GM18873 (cell line): Measurements from ENCODE around the gene ARAP1.

Source experiments
- ATAC-seq: cut with Tn5 transposase; IDR thresholded peaks from one replicate; pipeline ENCODE4 v1.9.1; 2021; ENCODE audit warnings: mild to moderate bottlenecking, moderate library complexity, moderate number of reproducible peaks; ENCODE audit not compliant: unreplicated experiment, low FRiP score

Gene ARAP1

DNA sequence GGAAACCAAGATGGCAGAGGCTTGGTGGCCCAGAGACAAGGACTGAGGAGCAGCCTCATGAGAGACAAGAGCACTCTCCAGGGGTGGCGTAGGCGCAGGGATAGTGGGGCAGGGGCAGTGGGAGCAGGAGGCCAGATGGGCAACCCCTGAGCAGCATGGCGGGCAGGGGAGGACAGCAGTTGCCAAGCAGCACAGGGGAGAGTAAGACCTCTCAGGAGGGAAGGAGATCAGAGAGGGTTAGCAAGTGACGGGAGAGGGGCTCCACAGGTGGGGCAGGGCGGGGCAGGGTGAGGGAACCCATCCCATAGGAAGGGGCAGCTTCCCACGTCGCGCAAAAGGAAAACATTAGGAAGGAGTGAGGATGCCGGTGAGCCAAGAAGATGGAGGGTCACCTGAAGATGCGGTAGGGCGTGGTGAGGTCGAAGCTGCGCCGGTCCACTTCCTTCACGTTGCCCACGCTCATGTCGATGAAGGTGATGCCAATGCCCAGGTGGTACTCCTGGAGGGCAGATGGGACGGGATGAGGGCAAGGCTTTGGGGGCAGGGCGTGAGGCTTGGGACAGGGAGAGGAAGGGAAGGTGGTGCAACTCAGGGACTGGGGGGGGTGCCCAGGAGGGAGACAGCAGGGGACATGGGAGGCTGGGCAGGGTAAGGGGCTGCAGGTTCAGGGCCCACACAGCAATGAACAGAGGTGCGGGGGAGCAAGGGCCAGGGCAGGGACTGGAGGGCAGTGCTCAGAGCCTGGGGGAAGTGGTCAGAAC lies 42.5 kb downstream of the ARAP1 start:
- ATAC-seq, result no peak

DNA sequence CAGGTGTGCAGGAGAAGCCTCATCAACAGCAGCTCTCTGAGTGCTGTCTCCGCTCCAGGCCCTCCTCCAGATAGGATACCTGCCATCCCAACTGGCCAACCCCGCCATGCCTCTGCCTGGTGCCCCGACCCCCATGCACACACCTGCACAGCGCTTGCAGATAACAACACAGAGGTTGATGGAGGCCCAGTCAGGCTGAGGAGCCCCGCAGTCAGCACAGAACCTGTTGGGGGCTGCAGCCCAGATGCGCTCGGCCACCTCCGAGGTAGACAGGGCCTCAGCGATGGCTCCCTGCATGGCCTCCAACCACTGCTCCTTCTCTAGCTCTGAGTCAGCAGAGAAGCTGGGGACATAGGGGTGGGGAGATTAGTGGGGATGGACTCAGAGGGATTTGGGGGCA lies 45.2 kb downstream of the ARAP1 start:
- ATAC-seq, result no peak

DNA sequence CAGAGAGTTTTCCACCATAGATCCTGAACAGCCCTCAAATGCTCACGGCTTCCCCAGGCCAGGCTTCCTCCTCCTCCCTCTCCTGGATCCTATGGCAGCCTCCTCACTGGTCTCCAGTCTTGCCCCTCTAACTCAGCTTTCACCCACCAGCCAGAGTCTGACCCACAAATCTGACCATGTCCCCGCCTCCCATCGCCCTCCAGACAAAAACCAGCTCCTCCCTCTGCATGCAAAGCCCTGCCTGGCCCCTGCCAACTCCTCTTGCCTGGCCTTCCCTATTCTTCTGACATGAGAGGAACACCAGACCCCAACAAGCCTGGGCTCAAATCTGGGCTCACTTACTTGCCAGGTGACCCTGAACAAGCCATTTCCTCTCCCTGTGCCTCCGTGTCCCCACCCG lies 45.6 kb downstream of the ARAP1 start:
- ATAC-seq, result no peak

DNA sequence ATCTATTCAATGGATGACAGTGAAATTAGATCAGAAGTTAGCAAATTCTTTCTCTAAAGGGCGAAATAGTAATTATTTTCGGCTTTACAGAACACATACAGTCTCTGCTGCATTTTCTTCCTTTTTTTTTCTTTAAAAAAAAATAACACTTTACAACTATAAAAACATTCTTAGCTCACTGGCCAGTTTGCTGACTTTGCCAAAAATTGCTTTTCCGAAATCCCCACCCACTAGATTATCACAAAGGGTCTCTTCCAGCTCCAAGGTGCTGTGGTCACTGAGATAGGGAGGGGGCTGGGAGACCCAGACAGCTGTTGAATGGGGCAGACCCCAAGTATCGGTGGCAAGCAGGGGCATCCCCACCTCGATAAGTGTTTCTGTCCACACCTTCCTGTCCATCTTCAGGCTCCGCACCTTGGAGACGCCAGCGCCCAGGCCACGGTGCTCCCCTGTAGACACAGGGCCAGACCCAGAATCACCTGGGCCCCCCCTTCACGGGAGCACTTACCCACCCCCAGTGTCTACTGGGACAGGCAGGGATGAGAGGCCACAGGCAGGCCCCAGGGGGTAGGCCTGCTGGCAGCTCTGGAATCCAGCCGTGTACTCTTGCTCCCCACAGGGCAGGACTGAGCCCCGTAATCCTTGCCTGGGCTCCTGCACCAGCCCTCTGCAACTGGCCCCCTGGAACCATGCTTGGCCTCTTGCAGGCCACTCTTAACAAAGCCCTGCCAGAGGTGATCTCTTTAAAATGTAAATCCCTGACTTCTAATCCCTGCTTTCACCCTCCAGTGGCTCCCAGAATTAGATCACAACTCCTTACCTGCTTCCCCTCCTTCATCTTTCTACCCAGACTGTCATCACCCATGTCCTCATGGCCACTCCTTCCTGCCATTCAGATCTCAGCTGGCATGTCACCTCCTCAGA lies 46.5 kb downstream of the ARAP1 start:
- no peak for ATAC-seq

DNA sequence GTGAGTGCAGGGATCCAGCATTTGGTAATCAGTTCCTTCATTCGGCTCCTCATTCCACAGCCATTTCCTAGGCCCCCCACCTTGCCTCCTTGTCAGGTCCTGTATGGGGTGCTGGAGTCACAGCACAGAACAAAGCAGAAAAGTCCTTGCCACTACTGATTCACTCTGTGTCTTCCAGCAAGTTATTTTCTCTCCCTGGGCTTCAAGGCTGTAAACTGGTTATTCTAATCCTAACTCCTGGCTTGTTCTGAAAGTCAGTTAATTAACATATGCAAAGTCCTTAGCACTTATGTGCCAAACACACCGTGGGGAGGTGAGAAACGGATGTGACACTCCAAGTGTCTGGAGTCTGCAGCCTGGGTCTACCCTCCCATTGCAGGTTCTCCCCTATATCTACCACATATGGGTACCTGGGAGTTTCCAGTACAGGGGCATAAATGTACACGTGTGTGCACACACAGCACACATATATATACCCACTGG lies 47.4 kb downstream of the ARAP1 start:
- ATAC-seq, result no peak

DNA sequence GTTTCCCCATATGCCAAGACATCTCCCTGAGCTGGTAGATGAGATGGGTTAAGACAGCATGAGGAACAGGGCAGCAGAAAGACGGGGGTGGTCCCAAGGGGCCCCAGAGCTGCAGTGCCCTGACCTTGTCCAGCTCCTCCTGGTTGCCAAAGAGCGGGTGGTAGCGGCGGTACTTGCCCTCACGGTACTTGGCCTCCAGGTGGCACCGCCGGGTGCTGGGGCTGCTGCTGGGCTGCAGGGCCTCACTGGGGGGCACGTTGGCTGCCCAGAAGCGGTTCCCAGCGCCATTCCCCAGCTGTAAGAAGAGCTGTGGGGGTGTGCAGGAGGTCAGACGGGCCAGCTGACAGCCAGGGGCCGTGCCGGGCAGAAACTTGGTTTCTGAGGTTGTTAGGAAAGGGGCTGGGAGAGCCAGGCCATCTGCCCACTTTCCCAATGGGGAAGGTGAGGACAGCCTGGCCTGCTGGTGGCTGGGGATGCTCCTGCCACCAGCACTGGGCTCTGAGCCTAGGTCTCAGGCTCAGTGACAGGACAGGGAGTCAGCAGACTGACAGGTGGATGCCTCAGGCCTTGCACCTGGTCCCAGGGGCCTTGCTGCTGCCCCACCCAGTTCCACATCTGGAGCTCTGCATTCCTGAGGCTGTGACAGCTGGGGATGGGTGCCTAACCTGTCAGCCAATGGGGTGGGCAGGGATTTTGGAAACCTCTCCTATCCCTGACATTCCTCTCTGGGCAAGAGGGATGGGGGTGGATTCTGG lies 48.0 kb downstream of the ARAP1 start:
- no peak for ATAC-seq

DNA sequence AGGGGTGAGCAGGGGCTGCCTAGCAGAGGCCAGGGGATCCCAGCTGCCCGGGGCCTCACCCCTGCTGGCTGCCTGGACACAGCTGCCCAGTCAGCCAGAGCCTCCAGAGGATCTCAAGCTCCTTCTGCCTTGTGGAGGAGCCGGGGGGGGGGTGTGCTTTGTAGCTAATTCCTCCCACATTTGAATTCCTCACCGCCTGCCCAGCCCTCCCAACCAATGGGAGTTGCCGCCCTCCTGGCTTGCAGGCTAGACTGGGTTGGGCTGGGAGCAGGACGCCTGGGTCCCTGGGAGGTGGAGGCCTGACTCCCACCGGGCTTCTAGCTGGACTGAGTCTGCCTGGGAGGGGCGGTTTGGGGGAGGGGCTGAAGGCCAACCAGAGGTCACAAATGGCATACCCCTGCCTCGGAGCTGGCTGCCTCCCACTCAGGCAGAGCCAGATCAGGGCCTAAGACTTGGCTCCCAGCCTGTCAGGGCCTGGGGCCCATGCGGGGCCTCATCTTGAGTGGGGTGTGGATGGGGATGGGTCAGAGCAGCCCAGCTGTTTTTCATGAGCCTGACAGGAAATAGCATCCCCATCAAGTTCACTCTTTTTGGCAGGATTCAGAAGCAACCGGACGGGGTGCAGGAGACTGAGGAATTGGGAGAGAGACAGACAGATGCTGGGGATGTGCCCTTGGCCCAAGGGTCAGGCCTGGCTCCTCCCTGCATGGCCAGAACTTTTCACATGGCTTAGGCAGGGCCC lies 48.8 kb downstream of the ARAP1 start:
- ATAC-seq, result no peak

DNA sequence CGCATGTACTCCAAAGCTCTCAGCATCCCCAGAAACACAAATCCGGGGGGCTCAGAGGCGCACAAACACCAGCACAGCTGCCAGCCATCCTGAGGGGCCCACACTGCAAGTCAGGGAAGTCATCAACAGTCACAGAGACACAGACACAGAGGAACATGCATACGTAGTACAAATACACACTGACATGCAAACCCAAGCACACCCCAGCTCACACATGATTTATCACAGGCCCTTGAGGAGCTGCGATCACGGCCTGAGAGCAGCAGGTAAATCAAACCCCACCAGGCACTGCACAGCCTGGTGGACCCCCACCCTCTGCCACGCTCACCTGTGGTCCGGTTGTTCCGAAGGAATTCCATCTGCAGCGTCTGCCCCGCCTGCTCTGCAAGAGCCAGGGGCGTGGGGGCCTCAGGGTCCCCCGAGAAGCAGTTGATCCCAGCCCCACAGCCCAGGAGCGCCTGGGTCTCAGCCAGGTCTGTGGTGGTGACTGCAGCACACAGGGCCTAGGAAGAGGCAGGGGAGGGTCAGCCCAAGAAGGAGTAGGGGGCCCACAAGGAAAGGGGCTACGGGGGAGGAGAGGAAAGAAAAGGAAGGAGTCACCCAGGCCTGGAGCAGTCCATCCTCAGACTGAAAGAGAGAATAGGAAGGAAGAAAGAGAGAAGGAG lies 49.5 kb downstream of the ARAP1 start:
- ATAC-seq, result no peak

DNA sequence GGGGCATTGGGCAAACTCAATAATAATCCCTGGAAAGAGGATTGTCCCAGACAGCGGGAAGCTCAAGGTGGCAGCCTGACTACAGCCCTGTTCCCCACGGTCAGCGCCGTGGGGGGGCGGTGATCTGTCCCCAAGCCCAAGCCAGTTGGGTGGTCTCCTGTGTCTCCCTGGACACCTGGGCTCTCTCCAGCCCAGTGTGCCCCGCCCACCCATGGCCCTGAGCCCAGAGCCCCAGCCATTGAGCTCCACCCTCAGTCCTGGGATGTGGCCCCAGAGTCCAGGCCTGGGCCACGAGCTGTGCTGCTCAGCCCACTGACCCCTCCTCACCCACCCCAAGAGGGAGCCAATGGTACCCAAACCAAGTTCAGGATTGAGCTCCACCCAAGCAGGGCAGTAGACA lies 50.1 kb downstream of the ARAP1 start:
- ATAC-seq, result no peak

DNA sequence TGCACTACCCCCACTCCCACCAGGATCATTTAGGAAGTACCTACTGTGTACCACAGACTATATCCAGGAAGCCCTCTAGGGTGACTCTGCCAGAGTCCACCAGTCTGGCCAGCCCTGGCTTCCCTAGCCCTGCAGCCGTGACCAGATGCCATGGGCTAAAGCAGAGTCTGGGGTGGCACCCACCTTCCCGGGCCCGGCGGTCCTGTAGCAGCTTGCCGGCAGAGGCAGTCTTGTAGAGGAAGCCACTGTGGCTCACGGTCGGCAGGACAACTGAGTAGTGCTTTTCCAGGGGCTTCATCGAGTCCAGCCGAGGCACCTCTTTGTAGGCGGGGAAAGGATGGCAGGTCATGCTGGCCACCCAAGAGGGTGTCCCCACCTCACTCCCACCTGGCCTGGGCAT lies 50.7 kb downstream of the ARAP1 start:
- no peak for ATAC-seq

DNA sequence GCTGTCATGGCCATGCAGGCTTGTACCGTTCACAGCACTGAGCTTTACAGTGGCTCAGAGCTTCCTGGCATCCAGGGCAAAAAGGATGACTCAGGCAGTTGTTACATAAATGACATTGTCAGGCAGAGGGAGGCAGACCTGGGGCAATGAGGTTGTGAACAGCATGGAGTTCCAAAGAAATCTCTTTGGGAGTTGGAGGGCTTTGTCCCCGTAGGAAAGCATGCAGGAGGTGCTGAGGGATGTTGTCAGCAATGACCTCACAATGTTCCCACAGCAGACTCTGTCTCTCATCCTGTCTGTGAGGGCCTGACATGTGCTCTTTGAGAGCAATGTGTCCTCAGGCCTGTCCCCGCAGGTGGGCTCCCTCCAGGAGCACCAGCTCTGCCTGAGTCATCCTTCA lies 52.1 kb downstream of the ARAP1 start:
- ATAC-seq, result no peak

DNA sequence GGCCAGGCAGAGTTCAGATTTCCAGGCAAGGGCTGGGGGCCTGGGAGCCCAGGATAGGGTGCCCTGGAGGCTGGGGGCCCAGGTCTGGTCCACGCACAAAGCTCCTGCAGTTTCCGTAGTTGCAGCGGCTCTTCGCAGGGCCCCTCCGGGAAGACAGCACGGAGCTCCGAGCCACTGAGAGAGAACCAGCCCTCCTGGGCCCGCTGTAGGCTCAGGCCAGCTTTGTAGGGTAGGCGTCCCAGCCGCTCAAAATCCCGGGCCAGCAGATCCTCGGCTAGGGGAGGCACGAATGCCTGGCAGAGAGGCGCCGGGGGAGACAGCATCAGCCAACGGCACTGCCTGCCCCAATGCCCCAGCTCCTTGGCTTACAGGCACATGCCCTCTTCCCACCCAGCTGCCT lies 54.4 kb downstream of the ARAP1 start:
- no peak for ATAC-seq

DNA sequence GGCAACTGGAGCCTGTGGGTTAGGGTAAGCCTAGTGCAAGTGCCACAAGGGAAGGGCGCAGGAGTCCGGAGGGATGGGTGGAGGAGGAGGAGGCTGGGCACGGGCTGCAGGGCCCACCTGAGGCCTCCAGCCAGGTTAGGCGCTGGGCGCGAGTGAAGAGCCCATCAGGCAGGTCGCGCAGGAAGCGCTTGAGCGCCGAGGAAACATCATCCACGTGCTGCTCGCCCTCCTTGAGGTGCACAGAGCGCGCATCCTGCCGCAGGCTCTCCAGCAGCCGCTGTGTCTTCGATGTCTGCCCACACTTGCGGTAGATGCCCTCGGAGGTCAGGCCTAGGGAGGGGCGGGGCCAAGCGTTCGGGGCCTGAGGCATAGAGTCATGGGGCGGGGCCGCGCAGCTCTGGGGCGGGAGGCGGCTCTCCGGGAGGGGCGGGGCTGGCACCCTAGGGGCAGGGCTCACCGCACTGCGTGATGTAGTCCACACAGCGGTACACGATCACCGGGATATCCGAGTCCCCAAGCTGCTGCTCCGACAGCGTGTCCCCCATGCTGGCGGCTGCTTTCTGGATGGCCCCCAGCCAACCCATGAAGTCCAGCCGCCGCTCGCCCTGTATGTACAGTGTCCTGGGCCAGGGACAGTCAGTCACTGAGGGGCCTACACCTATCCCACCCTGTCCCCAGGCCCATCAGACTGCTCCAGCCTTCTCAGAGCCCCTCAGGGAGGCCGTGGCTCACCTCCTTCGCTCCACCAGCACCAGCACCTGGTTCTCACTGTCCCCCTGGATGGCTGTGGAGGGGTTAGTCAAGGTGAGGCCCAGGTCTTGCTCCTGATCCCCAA lies 55.1 kb downstream of the ARAP1 start:
- no peak for ATAC-seq

DNA sequence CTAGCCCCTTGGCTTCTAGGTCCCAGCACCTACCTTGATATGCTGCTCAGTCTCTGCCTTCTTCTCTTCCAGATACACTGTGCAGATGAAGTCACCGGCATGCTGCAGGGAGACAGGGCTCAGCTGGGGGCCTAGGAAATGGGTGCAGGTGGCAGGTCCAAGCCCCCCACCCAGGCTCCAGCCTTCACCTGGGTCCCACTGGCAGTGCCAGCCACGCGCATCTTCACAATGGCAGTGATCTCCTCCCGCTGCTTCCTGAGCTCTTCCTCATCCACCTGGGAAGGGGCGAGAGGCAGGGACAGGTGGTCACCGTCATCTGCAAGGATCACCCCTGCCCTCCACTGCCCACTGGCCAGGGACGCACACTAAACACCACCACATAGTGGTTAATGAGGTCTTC lies 56.9 kb downstream of the ARAP1 start:
- ATAC-seq, result no peak

DNA sequence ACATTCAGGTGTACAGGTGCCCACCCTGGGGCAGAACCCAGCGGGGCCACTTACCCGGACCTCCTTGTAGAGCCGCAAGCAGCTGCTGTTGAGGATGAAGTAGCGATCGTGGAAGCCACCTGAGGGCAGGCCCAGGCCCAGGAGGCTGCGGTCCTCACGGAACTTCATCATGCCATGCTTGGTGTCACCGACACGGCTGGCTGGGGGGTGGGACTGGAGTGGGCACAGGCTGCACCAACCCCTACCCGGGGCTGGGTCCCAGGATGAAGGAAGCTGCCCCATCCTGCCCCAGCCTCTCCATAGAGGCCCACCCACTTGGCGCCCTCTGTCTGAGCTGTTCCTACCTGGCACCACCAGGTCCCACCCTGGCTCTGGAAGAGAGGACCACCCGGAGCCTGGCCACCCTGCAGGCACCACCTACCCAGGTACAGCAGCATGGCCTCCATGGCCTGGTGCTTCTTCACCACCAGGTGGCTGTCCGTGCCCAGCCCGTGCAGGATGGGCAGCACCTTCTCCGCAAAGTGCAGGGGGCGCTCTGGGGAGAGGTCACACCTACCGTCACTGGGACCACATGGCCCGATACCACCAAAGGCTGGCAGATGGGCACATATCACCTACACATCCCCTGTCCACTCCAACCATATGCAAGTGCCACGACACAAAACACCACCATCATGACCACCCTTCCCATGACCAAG lies 58.8 kb downstream of the ARAP1 start:
- no peak for ATAC-seq

DNA sequence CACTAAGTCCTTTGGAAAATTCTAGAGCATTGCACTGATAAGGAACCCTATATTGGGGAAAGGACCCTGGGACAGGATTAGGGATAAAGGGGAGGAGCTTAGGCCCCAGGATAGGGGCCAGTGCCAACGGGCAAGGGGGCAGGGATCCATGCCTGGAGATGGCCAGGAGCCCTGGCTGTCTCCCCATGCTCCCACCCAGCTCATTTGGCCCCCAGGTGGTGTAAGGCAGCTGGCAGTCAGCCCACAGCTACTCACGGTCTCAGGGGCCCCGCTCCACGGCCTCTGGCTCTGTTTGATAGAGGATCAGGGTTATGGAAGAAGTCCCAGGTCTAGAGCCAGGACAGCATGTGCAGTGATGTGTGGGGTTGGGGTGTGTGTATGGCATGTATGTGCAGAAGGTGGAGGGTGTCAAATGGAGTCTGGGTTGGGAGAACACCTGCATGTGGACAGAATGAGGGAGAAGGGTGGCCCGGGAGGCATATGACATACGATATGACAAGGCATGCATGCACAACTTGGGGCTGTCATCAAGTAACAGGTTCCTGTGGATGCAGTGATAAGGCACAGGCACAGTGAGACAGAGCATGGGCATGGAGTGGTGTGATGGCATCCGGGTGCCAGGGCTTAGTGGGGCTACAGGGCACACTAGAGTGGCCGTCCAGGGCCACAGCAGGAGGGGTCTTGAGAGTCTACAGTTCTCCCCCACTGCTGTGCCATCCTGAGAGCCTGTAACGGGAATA lies 59.5 kb downstream of the ARAP1 start:
- ATAC-seq, result no peak

DNA sequence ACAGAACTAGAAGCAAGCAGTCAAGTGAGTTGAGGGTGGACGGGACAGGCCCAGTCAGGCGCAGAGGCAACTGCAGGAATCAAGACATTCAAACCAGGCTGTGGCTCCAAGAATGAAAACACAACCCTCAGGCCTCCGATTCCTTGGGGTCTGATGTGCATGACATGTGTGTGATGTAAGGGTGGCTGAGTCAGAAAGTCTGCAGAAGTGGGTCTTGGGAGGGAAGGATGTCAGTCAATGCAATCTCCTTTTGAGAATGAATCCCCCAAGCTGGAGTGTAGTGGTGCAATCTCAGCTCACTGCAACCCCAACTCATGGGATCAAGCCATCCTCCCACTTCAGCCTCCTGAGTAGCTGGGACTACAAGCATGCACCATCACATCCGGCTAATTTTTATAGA lies 62.0 kb downstream of the ARAP1 start:
- ATAC-seq, result no peak

DNA sequence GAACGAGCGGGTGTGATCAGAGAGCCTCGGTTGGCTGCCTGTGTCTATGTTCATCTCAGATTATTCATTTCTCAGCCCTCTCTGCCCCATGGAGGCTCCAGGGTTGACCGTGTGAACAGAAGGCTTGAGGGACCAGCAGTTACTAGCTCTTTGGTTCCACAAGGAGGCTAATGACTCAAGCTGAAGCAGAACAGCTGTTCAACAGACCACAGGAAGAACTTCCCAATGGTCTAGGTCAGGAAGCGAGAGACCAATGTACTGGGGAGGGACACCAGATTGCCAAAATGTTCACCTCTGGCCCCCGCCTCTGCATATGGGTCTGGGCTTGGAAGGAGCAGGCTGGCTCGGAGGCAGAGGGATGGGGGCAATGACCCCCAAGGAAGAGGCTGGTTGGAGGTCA lies 63.3 kb downstream of the ARAP1 start:
- ATAC-seq, result no peak
